ENCODE measurements around the gene OVOL2.

DNA sequence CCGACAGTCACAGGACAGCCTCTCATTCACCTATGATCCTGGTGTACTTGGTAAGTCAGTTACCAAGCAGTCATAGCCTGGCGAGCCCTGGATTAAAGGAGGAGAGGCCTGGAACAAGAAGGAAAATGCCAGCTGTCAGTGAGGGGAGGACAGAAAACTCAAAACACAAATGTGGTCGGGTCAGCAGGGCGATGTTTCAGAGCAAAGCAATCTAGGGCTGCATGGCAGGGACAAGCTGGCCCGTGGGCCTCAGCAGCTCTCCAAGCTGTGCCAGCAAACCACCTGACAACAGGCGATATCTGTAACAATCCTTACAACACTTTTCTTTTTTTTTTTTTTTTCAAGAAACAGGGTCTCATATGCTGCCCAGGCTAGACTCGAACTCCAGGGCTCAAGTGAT lies 48.6 kb downstream of the OVOL2 start:
- TF ChIP-seq CTCF (conservative IDR thresholded peaks at IDR 0.05; ENCODE audit: low read length), result no peak
- no peak for TF ChIP-seq EZH2phosphoT487 (IDR thresholded peaks at IDR 0.05; ENCODE audit: borderline replicate concordance, low read depth, low read length)
